WTC11 (cell line): ENCODE results near the gene MSLN. TPM values are rescaled to one million over a fixed set of nuclear protein-coding genes. Genes with fewer than 3 reads are reported as not detected.

Experiments
- ATAC-seq: fragments of 200-7000 bp; cut with Tn5 transposase; 2 replicates; pipeline ENCODE4 v1.10.0; 2021; ENCODE audit warnings: mild to moderate bottlenecking, moderate library complexity
- CTCF ChIA-PET: fragments of 300-600 bp; sonication (Branson Sonifier 250); formaldehyde crosslinking; loops from one replicate; lab custom pipeline; 2021; ENCODE audit warnings: antibody characterized with exemption; lab: Charles Lee
- POLR2A ChIA-PET: fragments of 350-600 bp; sonication (Branson Sonifier 250); formaldehyde crosslinking; loops from one replicate; lab custom pipeline; 2021; ENCODE audit warnings: antibody characterized with exemption; lab: Charles Lee
- DNase-seq: peaks from one replicate; pipeline ENCODE4 v3.0.0; 2021; ENCODE audit warnings: low spot score
- H3K27ac Mint-ChIP-seq: 2 replicates; pipeline ENCODE4 v1.8.0; 2021; ENCODE audit warnings: mixed read lengths
- H3K27me3 Mint-ChIP-seq: 2 replicates; pipeline ENCODE4 v1.8.0; 2021; ENCODE audit warnings: low read depth, mild to moderate bottlenecking, moderate library complexity, mixed read lengths
- H3K36me3 Mint-ChIP-seq: 2 replicates; pipeline ENCODE4 v1.8.0; 2021; ENCODE audit warnings: mixed read lengths
- H3K4me1 Mint-ChIP-seq: 2 replicates; pipeline ENCODE4 v1.8.0; 2022; ENCODE audit warnings: mixed read lengths
- H3K4me3 Mint-ChIP-seq: 2 replicates; pipeline ENCODE4 v1.8.0; 2021; ENCODE audit warnings: mild to moderate bottlenecking, moderate library complexity, mixed read lengths
- H3K9me3 Mint-ChIP-seq: 2 replicates; pipeline ENCODE4 v1.8.0; 2021; ENCODE audit warnings: mixed read lengths
- ARID4B ChIP-seq: sonication (generic); formaldehyde crosslinking; IDR thresholded peaks from 2 replicates; pipeline ENCODE4 v1.8.0; 2023; ENCODE audit warnings: missing genetic modification reagents, mild to moderate bottlenecking, borderline replicate concordance
- E2F1 ChIP-seq: sonication (generic); formaldehyde crosslinking; IDR thresholded peaks from 2 replicates; pipeline ENCODE4 v1.8.0; 2022; ENCODE audit warnings: mild to moderate bottlenecking, missing genetic modification reagents
- FOXK1 ChIP-seq: sonication (generic); formaldehyde crosslinking; IDR thresholded peaks from 2 replicates; pipeline ENCODE4 v1.8.0; 2022; ENCODE audit warnings: mild to moderate bottlenecking, moderate library complexity, missing genetic modification reagents
- GTF2I ChIP-seq: fragments of 250-450 bp; sonication (Bioruptor Pico); conservative IDR thresholded peaks from 2 replicates; pipeline ENCODE4 v1.4.0; 2021; ENCODE audit warnings: mild to moderate bottlenecking
- HMGA2 ChIP-seq: fragments of 250-450 bp; sonication (Bioruptor Pico); IDR thresholded peaks from 2 replicates; pipeline ENCODE4 v1.4.0; 2021; ENCODE audit warnings: mild to moderate bottlenecking, moderate library complexity
- IRF2 ChIP-seq: sonication (generic); formaldehyde crosslinking; IDR thresholded peaks from 2 replicates; pipeline ENCODE4 v1.8.0; 2022; ENCODE audit warnings: low read depth, missing genetic modification reagents, borderline replicate concordance
- JUN ChIP-seq: sonication (generic); formaldehyde crosslinking; IDR thresholded peaks from 2 replicates; pipeline ENCODE4 v1.8.0; 2023; ENCODE audit warnings: mild to moderate bottlenecking, missing genetic modification reagents
- KAT7 ChIP-seq: sonication (generic); formaldehyde crosslinking; IDR thresholded peaks from 2 replicates; pipeline ENCODE4 v1.8.1; 2023; ENCODE audit warnings: missing genetic modification reagents, mild to moderate bottlenecking, borderline replicate concordance
- MLX ChIP-seq: sonication (generic); formaldehyde crosslinking; IDR thresholded peaks from 2 replicates; pipeline ENCODE4 v1.8.1; 2023; ENCODE audit warnings: mild to moderate bottlenecking, missing genetic modification reagents, moderate library complexity
- MYBL2 ChIP-seq: sonication (generic); formaldehyde crosslinking; IDR thresholded peaks from 2 replicates; pipeline ENCODE4 v1.8.1; 2023; ENCODE audit warnings: mild to moderate bottlenecking, moderate library complexity, missing genetic modification reagents
- RELA ChIP-seq: sonication (generic); formaldehyde crosslinking; IDR thresholded peaks from 2 replicates; pipeline ENCODE4 v1.8.1; 2022; ENCODE audit warnings: missing genetic modification reagents, mild to moderate bottlenecking, borderline replicate concordance
- SMAD4 ChIP-seq: sonication (generic); formaldehyde crosslinking; IDR thresholded peaks from 2 replicates; pipeline ENCODE4 v1.8.0; 2022; ENCODE audit warnings: mild to moderate bottlenecking, missing genetic modification reagents
- SOX15 ChIP-seq: fragments of 250-450 bp; sonication (Bioruptor Pico); IDR thresholded peaks from 2 replicates; pipeline ENCODE4 v1.9.0; 2021; ENCODE audit warnings: mild to moderate bottlenecking
- TEAD1 ChIP-seq: sonication (generic); formaldehyde crosslinking; IDR thresholded peaks from 2 replicates; pipeline ENCODE4 v1.8.0; 2022; ENCODE audit warnings: mild to moderate bottlenecking, missing genetic modification reagents
- ZBTB21 ChIP-seq: sonication (generic); formaldehyde crosslinking; IDR thresholded peaks from 2 replicates; pipeline ENCODE4 v1.8.1; 2023; ENCODE audit warnings: mild to moderate bottlenecking, missing genetic modification reagents, borderline replicate concordance
- ZNF138 ChIP-seq: sonication (generic); formaldehyde crosslinking; conservative IDR thresholded peaks from 2 replicates; pipeline ENCODE4 v1.8.1; 2022; ENCODE audit warnings: mild to moderate bottlenecking, moderate library complexity, missing genetic modification reagents
- ZNF416 ChIP-seq: fragments of 250-450 bp; sonication (Bioruptor Pico); IDR thresholded peaks from 2 replicates; pipeline ENCODE4 v1.9.0; 2021; ENCODE audit warnings: mild to moderate bottlenecking, inconsistent platforms
- ZNF671 ChIP-seq: fragments of 250-450 bp; sonication (Bioruptor Pico); IDR thresholded peaks from 2 replicates; pipeline ENCODE4 v1.8.0; 2021; ENCODE audit warnings: mild to moderate bottlenecking
- total RNA-seq: library from RNA; stranded (reverse); gene quantifications from 3 replicates; pipeline ENCODE4 v1.2.3, GENCODE V29; 2021

MSLN gene
- total RNA-seq, 1 experiment from 2014 or later: 0.20 TPM

GRCh38 chr16:764184-764750, 3.7 kb downstream of the MSLN start:
- Mint-ChIP-seq H3K4me3 (no peak overlapping the region), H3K27me3 (no peaks in the 10 kb centered on the region), H3K27ac (no peak overlapping the region), H3K36me3 (no peaks in the 10 kb centered on the region), H3K4me1 (no peaks in the 10 kb centered on the region), H3K9me3 (no peaks in the 10 kb centered on the region)
- ChIA-PET POLR2A (no interaction called here), CTCF (interaction anchor here (1.4 kb wide), 1 partner anchor 20 kb away, joined by 4 read pairs; no protein-coding TSS in a partner anchor)
- ATAC-seq: no peak
- DNase-seq: no peak
- TF ChIP-seq IRF2 (CRISPR knock-in tag) (no peak), ARID4B (CRISPR knock-in tag) (no peak), TEAD1 (CRISPR knock-in tag) (no peak), GTF2I (no peak), MYBL2 (no peak), SOX15 (CRISPR knock-in tag) (no peak), ZBTB21 (no peak), KAT7 (CRISPR knock-in tag) (no peak), ZNF416 (CRISPR knock-in tag) (no peak), SMAD4 (CRISPR knock-in tag) (no peak)

- no peak for DNase-seq
- TF ChIP-seq HMGA2 (CRISPR knock-in tag) (no peak), E2F1 (CRISPR knock-in tag) (no peak), MLX (CRISPR knock-in tag) (no peak), ARID4B (CRISPR knock-in tag) (no peak), RELA (CRISPR knock-in tag) (no peak), FOXK1 (CRISPR knock-in tag) (no peak), ZNF138 (CRISPR knock-in tag) (no peak), ZNF671 (CRISPR knock-in tag) (no peak), JUN (CRISPR knock-in tag) (no peak), SOX15 (CRISPR knock-in tag) (no peak)
- no peaks in the 10 kb centered on the region for H3K27me3 Mint-ChIP-seq
- no peaks in the 10 kb centered on the region for H3K9me3 Mint-ChIP-seq
- no peaks in the 10 kb centered on the region for H3K36me3 Mint-ChIP-seq
- H3K27ac Mint-ChIP-seq: no peak overlapping the region
- no peak for ATAC-seq
- no peaks in the 10 kb centered on the region for H3K4me1 Mint-ChIP-seq
- CTCF ChIA-PET: no interaction called here
- POLR2A ChIA-PET: no interaction called here
- no peak overlapping the region for H3K4me3 Mint-ChIP-seq
Measured at GRCh38 chr16:764848-765487, 4.4 kb downstream of the MSLN start.
